K562 (cell line): ENCODE data around the gene NAIF1. TPM values are rescaled to one million over a fixed set of nuclear protein-coding genes. Genes with fewer than 3 reads are reported as not detected.
A peak's percentile ranks its signal among the peaks of the same experiment; 100 is the strongest.
"Not testable (repeated sequence)": the region's sequence is repeated elsewhere in the genome, so short reads cannot be mapped to it uniquely, and the experiment has no call there.

Experiments
- ATAC-seq: fragments of 200-7000 bp; cut with Tn5 transposase; 3 replicates; pipeline ENCODE4 v1.9.1; 2020; ENCODE audit warnings: moderate library complexity
- BruUV-seq: library from RNA; stranded (reverse); fragments of 400-500 nt; replicated peaks from 2 replicates; lab custom pipeline; 2021; lab: Mats Ljungman, UMichigan
- CTCF ChIA-PET: fragments of 300-600 bp; formaldehyde crosslinking; extraction: SDS; loops from one replicate; lab custom pipeline; 2021; ENCODE audit warnings: low intra/inter-chr PET ratio; lab: Yijun Ruan, JAX
- POLR2A ChIA-PET: fragments of 300-600, 350-650 bp; sonication (Branson Sonifier 250); formaldehyde crosslinking; extraction: SDS; loops from one replicate; lab custom pipeline; 2021; ENCODE audit warnings: antibody characterized with exemption, inconsistent platforms; lab: Yijun Ruan, JAX
- DNase-seq, 4 experiments: peaks; one replicate each; pipeline versions ENCODE4 v3.0.0 to v3.0.0-alpha.2; 2011 to 2018; ENCODE audit warnings: low spot score in 3 of 4, mixed read lengths in 3 of 4; ENCODE audit errors: extremely low read depth in 1 of 4
- FAIRE-seq: peaks from 2 replicates; lab custom pipeline; 2011; peaks lifted over from hg19 to GRCh38; lab: Jason Lieb, UNC
- H2AFZ ChIP-seq: 2 replicates; pipeline ENCODE4 v1.6.0; 2011; ENCODE audit warnings: low read depth, low read length, control low read depth, inconsistent platforms
- H3K27ac ChIP-seq: fragments of 200-600 bp; 3 replicates; pipeline ENCODE4 v1.8.0; 2011; ENCODE audit warnings: low read depth, mild to moderate bottlenecking, control low read depth, inconsistent platforms, low read length, moderate library complexity, mixed read lengths; ENCODE audit errors: extremely low read depth
- H3K27me3 ChIP-seq, 2 experiments: fragments of 300-600 bp in 1 of 2; 2 replicates in 1 of 2; 3 replicates in 1 of 2; pipeline versions ENCODE4 v1.6.0 to v1.8.0; 2011; ENCODE audit warnings: inconsistent platforms in 2 of 2, low read length in 2 of 2, mild to moderate bottlenecking in 1 of 2, mixed read lengths in 1 of 2, moderate library complexity in 1 of 2; ENCODE audit not compliant: control insufficient read depth in 2 of 2, insufficient read depth in 2 of 2
- H3K36me3 ChIP-seq: fragments of 300-600 bp; 3 replicates; pipeline ENCODE4 v1.8.0; 2011; ENCODE audit warnings: mild to moderate bottlenecking, low read length, inconsistent platforms; ENCODE audit not compliant: control insufficient read depth, insufficient read depth
- H3K4me1 ChIP-seq, 2 experiments: fragments of 200-600 bp in 1 of 2; replicated peaks in 1 of 2; 2 replicates in 1 of 2; 3 replicates in 1 of 2; pipeline versions ENCODE4 v1.5.1 to v1.8.0; 2011; ENCODE audit warnings: inconsistent platforms in 2 of 2, low read length in 2 of 2, mild to moderate bottlenecking in 1 of 2, mixed read lengths in 1 of 2, moderate library complexity in 1 of 2; ENCODE audit not compliant: control insufficient read depth in 2 of 2, insufficient read depth in 2 of 2
- H3K4me2 ChIP-seq: 2 replicates; pipeline ENCODE4 v1.6.1; 2011; ENCODE audit warnings: low read length, control low read depth, inconsistent platforms, mixed read lengths; ENCODE audit not compliant: insufficient read depth
- H3K4me3 ChIP-seq: fragments of 200-600 bp; sonication (generic), shearing (Covaris generic); 2 replicates; pipeline ENCODE4 v1.5.1; 2016; ENCODE audit warnings: control low read depth, inconsistent platforms
- H3K79me2 ChIP-seq: fragments of 200-600 bp; 3 replicates; pipeline ENCODE4 v1.8.0; 2011; ENCODE audit warnings: low read length, inconsistent platforms; ENCODE audit not compliant: control insufficient read depth, insufficient read depth
- H3K9ac ChIP-seq, 2 experiments: 2 replicates each; pipeline versions ENCODE4 v1.6.0 to v1.6.1; 2011; ENCODE audit warnings: low read depth in 2 of 2, low read length in 2 of 2, control low read depth in 1 of 2, inconsistent platforms in 1 of 2, mild to moderate bottlenecking in 1 of 2, mixed read lengths in 1 of 2; ENCODE audit not compliant: insufficient read depth in 1 of 2
- H3K9me1 ChIP-seq: one replicate; pipeline ENCODE4 v1.6.0; 2011; ENCODE audit warnings: inconsistent platforms, mild to moderate bottlenecking, low read length, moderate library complexity; ENCODE audit not compliant: control insufficient read depth, insufficient read depth
- H3K9me3 ChIP-seq: replicated peaks from 2 replicates; pipeline ENCODE4 v1.5.1; 2011; ENCODE audit warnings: low read depth, low read length, inconsistent platforms; ENCODE audit not compliant: control insufficient read depth, insufficient read depth
- H4K20me1 ChIP-seq: replicated peaks from 2 replicates; pipeline ENCODE4 v1.6.1; 2011; ENCODE audit warnings: low read length, inconsistent platforms, mixed read lengths; ENCODE audit not compliant: control insufficient read depth, insufficient read depth
- EZH2 ChIP-seq: IDR thresholded peaks from 2 replicates; pipeline ENCODE4 v1.6.1; 2012; ENCODE audit warnings: low read depth, mild to moderate bottlenecking, inconsistent platforms, low read length, borderline replicate concordance
- HBP1 ChIP-seq: fragments of 450-650 bp; formaldehyde crosslinking; IDR thresholded peaks from 2 replicates; pipeline ENCODE4 v1.4.0; 2022; ENCODE audit warnings: missing genetic modification characterization
- KLF10 ChIP-seq: fragments of 250-450 bp; sonication (Bioruptor Pico); IDR thresholded peaks from 2 replicates; pipeline ENCODE4 v1.6.1; 2021; ENCODE audit warnings: matching md5 sums
- MCM5 ChIP-seq: fragments of 450-650 bp; IDR thresholded peaks from 2 replicates; pipeline ENCODE4 v1.6.1; 2016; ENCODE audit warnings: low read depth
- RBM15 ChIP-seq: fragments of 200-400 bp; formaldehyde crosslinking; IDR thresholded peaks from 2 replicates; pipeline ENCODE4 v1.6.1; 2018; ENCODE audit warnings: mild to moderate bottlenecking, low read length, moderate library complexity; ENCODE audit not compliant: insufficient read depth
- TFAM ChIP-seq: fragments of 250-450 bp; sonication (Bioruptor Pico); conservative IDR thresholded peaks from 2 replicates; pipeline ENCODE4 v1.5.0; 2021; ENCODE audit warnings: mild to moderate bottlenecking, moderate library complexity
- THRA ChIP-seq: fragments of 450-650 bp; IDR thresholded peaks from 2 replicates; pipeline ENCODE4 v1.6.1; 2017; ENCODE audit warnings: mild to moderate bottlenecking, moderate library complexity
- YBX1 ChIP-seq: fragments of 450-650 bp; IDR thresholded peaks from 2 replicates; pipeline ENCODE4 v1.7.1; 2016; ENCODE audit warnings: mild to moderate bottlenecking
- ZBTB7A ChIP-seq: IDR thresholded peaks from 2 replicates; pipeline ENCODE4 v1.6.1; 2011; ENCODE audit warnings: low read depth, mild to moderate bottlenecking, low read length, moderate library complexity, borderline replicate concordance; ENCODE audit not compliant: control insufficient read depth
- ZNF174 ChIP-seq: fragments of 250-450 bp; sonication (Bioruptor Pico); IDR thresholded peaks from 2 replicates; pipeline ENCODE4 v1.4.0; 2020; ENCODE audit warnings: mild to moderate bottlenecking
- ZNF347 ChIP-seq: fragments of 450-650 bp; formaldehyde crosslinking; IDR thresholded peaks from 2 replicates; pipeline ENCODE4 v1.4.0; 2020; ENCODE audit warnings: low read depth, mild to moderate bottlenecking, moderate library complexity
- ZNF431 ChIP-seq: sonication (generic); formaldehyde crosslinking; IDR thresholded peaks from 2 replicates; pipeline ENCODE4 v1.8.0; 2022; ENCODE audit warnings: mild to moderate bottlenecking, missing genetic modification reagents
- ZNF507 ChIP-seq: conservative IDR thresholded peaks from 2 replicates; pipeline ENCODE4 v1.6.1; 2017; ENCODE audit warnings: missing genetic modification characterization, missing compliant biosample characterization
- WGBS: fragments of 100-300 bp; shearing (Covaris generic); methylation state at CpG from one replicate; pipeline ENCODE4 v1.1.6; 2016; ENCODE audit warnings: low coverage, mixed read lengths; ENCODE audit not compliant: insufficient coverage; ENCODE audit errors: missing lambda C conversion rate; 5-methylcytosine and 5-hydroxymethylcytosine counted together
- in situ Hi-C: fragments of 300-500 bp; cut with MboI; formaldehyde crosslinking; loops from 4 replicates; pipeline ENCODE4 v1.15.0; 2018; ENCODE audit warnings: inconsistent platforms, mixed read lengths
- intact Hi-C: fragments of 100-400 bp; cut with micrococcal nuclease; formaldehyde crosslinking; loops from 2 replicates; pipeline ENCODE4 v1.14.2; 2022
- polyA plus RNA-seq, 8 experiments: library from polyadenylated mRNA; depleted of rRNA in 4 of 8; stranded (reverse) in 5 of 8; unstranded in 3 of 8; fragments of >200 nt; fragmentation: Nextera tagmentation in 2 of 8; fragmentation: Illumina TruSeq in 1 of 8; extraction: Ambion mirVana in 2 of 8; extraction: Trizol in 1 of 8; gene quantifications; 2 replicates each; pipeline versions ENCODE4 v1.2.1 to v1.2.3, GENCODE V29; 2011 to 2014; ENCODE audit warnings: inconsistent platforms in 1 of 8, missing spikeins in 1 of 8
- total RNA-seq, 7 experiments: library from RNA; depleted of rRNA in 6 of 7; stranded (reverse); fragments of >200 nt in 6 of 7; fragmentation: Illumina TruSeq in 2 of 7; extraction: Trizol in 2 of 7; gene quantifications; 2 replicates each; pipeline versions ENCODE4 v1.2.1 to v1.2.3, GENCODE V29; 2011 to 2021; ENCODE audit warnings: low replicate concordance in 1 of 7

The NAIF1 gene
- total and polyA plus RNA-seq, 9 of the 15 experiments (the other 6 are each of a cell fraction or from before 2014, with no cell fraction given), result 4.8 to 26.6 (median 17.2) TPM

- H3K9me1 ChIP-seq, H4K20me1 ChIP-seq, DNase-seq, ATAC-seq, FAIRE-seq, H3K4me2 ChIP-seq, BruUV-seq, POLR2A ChIA-PET, in situ Hi-C loops, H3K79me2 ChIP-seq, H3K4me3 ChIP-seq, H3K27ac ChIP-seq, H3K27me3 ChIP-seq, H3K9ac ChIP-seq, H3K36me3 ChIP-seq, intact Hi-C loops, H3K9me3 ChIP-seq, H2AFZ ChIP-seq: not testable (repeated sequence)
- CTCF ChIA-PET, result interaction anchor here (0.7 kb wide), 1 partner anchor 10 kb away, joined by 4 read pairs; no protein-coding TSS in a partner anchor
- peaks cover 5 to 18% of the 10 kb centered on the region in 2 experiments; a peak in 4 of 5 replicates for H3K4me1 ChIP-seq
- 59% methylated on average over 9 of the region's 12 CpGs for WGBS
Measured at GRCh38 chr9:128023671-128024070, 43.4 kb downstream of the NAIF1 start.

GRCh38 chr9:128022886-128023285 is 44.2 kb downstream of the NAIF1 start:
- no peak overlapping the region for H2AFZ ChIP-seq
- H3K4me3 ChIP-seq, result no peak overlapping the region
- no peak for DNase-seq
- no peaks in the 10 kb centered on the region for H3K79me2 ChIP-seq
- ChIA-PET POLR2A (interaction anchor here (0.6 kb wide), 1 partner anchor 50 kb away, joined by 3 read pairs; no protein-coding TSS in a partner anchor), CTCF (no interaction called here)
- no peak overlapping the region for H3K27ac ChIP-seq
- FAIRE-seq, result no peak
- H3K9me1 ChIP-seq, result no peaks in the 10 kb centered on the region
- H3K4me1 ChIP-seq, result peaks cover 2 to 12% of the 10 kb centered on the region in 2 experiments; a peak in 3 of 5 replicates
- H3K4me2 ChIP-seq, result no peak overlapping the region
- H3K9me3 ChIP-seq, result no peaks in the 10 kb centered on the region
- BruUV-seq, result no TSS peak
- intact Hi-C loops, result no loop called here
- H3K27me3 ChIP-seq, result no peaks in the 10 kb centered on the region
- no peaks in the 10 kb centered on the region for H4K20me1 ChIP-seq
- in situ Hi-C loops, result no loop called here
- ATAC-seq, result no peak
- H3K9ac ChIP-seq, result peak overlapping the region in 1 of 2 experiments; percentile 37; a peak in 1 of 4 replicates
- H3K36me3 ChIP-seq, result no peaks in the 10 kb centered on the region
- WGBS, result 47% methylated on average over 2 of the region's 2 CpGs
- TF ChIP-seq RBM15 (no peak), ZBTB7A (no peak), ZNF174 (CRISPR knock-in tag) (no peak), ZNF347 (CRISPR knock-in tag) (no peak), HBP1 (CRISPR knock-in tag) (no peak), TFAM (CRISPR knock-in tag) (no peak), EZH2 (no peak), MCM5 (no peak), THRA (no peak), ZNF507 (tag) (no peak), YBX1 (no peak), KLF10 (no peak), ZNF431 (CRISPR knock-in tag) (no peak)
